ENCODE results near the gene PCTP.

The PCTP gene

GRCh38 chr17:55812323-55812722, 61.5 kb downstream of the PCTP start:
- no peak for TF ChIP-seq SIN3A (IDR thresholded peaks at IDR 0.05; ENCODE audit: borderline replicate concordance, insufficient read depth, low read length)
- TF ChIP-seq FOXP2 (optimal IDR thresholded peaks at IDR 0.05; ENCODE audit: borderline replicate concordance, extremely low read depth, extremely low read length, insufficient read depth): no peak
- TF ChIP-seq, protein P1, sequence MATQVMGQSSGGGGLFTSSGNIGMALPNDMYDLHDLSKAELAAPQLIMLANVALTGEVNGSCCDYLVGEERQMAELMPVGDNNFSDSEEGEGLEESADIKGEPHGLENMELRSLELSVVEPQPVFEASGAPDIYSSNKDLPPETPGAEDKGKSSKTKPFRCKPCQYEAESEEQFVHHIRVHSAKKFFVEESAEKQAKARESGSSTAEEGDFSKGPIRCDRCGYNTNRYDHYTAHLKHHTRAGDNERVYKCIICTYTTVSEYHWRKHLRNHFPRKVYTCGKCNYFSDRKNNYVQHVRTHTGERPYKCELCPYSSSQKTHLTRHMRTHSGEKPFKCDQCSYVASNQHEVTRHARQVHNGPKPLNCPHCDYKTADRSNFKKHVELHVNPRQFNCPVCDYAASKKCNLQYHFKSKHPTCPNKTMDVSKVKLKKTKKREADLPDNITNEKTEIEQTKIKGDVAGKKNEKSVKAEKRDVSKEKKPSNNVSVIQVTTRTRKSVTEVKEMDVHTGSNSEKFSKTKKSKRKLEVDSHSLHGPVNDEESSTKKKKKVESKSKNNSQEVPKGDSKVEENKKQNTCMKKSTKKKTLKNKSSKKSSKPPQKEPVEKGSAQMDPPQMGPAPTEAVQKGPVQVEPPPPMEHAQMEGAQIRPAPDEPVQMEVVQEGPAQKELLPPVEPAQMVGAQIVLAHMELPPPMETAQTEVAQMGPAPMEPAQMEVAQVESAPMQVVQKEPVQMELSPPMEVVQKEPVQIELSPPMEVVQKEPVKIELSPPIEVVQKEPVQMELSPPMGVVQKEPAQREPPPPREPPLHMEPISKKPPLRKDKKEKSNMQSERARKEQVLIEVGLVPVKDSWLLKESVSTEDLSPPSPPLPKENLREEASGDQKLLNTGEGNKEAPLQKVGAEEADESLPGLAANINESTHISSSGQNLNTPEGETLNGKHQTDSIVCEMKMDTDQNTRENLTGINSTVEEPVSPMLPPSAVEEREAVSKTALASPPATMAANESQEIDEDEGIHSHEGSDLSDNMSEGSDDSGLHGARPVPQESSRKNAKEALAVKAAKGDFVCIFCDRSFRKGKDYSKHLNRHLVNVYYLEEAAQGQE (IDR thresholded peaks at IDR 0.05; ENCODE audit: insufficient read depth in 1 of 2, low read depth in 2 of 2, low read length in 2 of 2): no peak
- no peak for TF ChIP-seq POLR2AphosphoS5 (IDR thresholded peaks at IDR 0.05; ENCODE audit: low read depth, low read length)
- TF ChIP-seq TAF1 (IDR thresholded peaks at IDR 0.05; ENCODE audit: borderline replicate concordance, insufficient read depth, low read length): no peak

- TF ChIP-seq, protein P1 (IDR thresholded peaks at IDR 0.05; ENCODE audit: insufficient read depth in 1 of 2, low read depth in 2 of 2, low read length in 2 of 2): no peak
- TF ChIP-seq FOXP2 (optimal IDR thresholded peaks at IDR 0.05; ENCODE audit: borderline replicate concordance, extremely low read depth, extremely low read length, insufficient read depth): no peak
- no peak for TF ChIP-seq POLR2AphosphoS5 (IDR thresholded peaks at IDR 0.05; ENCODE audit: low read depth, low read length)
- no peak for TF ChIP-seq TAF1 (IDR thresholded peaks at IDR 0.05; ENCODE audit: borderline replicate concordance, insufficient read depth, low read length)
- TF ChIP-seq SIN3A (IDR thresholded peaks at IDR 0.05; ENCODE audit: borderline replicate concordance, insufficient read depth, low read length): no peak
Observed at GRCh38 chr17:55813944-55814343, 63.1 kb downstream of the PCTP start.

- TF ChIP-seq TAF1 (IDR thresholded peaks at IDR 0.05; ENCODE audit: borderline replicate concordance, insufficient read depth, low read length) (no peak), SIN3A (IDR thresholded peaks at IDR 0.05; ENCODE audit: borderline replicate concordance, insufficient read depth, low read length) (no peak), POLR2AphosphoS5 (IDR thresholded peaks at IDR 0.05; ENCODE audit: low read depth, low read length) (no peak), FOXP2 (optimal IDR thresholded peaks at IDR 0.05; ENCODE audit: borderline replicate concordance, extremely low read depth, extremely low read length, insufficient read depth) (no peak)
- TF ChIP-seq, protein P1 (IDR thresholded peaks at IDR 0.05; ENCODE audit: insufficient read depth in 1 of 2, low read depth in 2 of 2, low read length in 2 of 2): no peak
Observed at GRCh38 chr17:55814377-55814776, 63.5 kb downstream of the PCTP start.

GRCh38 chr17:55816532-55817396, 65.9 kb downstream of the PCTP start:
- TF ChIP-seq SIN3A (IDR thresholded peaks at IDR 0.05; ENCODE audit: borderline replicate concordance, insufficient read depth, low read length): no peak
- TF ChIP-seq POLR2AphosphoS5 (IDR thresholded peaks at IDR 0.05; ENCODE audit: low read depth, low read length): no peak
- TF ChIP-seq FOXP2 (optimal IDR thresholded peaks at IDR 0.05; ENCODE audit: borderline replicate concordance, extremely low read depth, extremely low read length, insufficient read depth): no peak
- TF ChIP-seq, protein P1 (IDR thresholded peaks at IDR 0.05; ENCODE audit: insufficient read depth in 1 of 2, low read depth in 2 of 2, low read length in 2 of 2): no peak
- TF ChIP-seq TAF1 (IDR thresholded peaks at IDR 0.05; ENCODE audit: borderline replicate concordance, insufficient read depth, low read length): no peak
